GM12878 (cell line): ENCODE measurements around the gene TAF4. TPM values are rescaled to one million over a fixed set of nuclear protein-coding genes. Genes with fewer than 3 reads are reported as not detected.

ENCODE experiments used
- ATAC-seq: fragments of 200-7000 bp; cut with Tn5 transposase; 3 replicates; pipeline ENCODE4 v1.9.1; 2020; ENCODE audit warnings: mild to moderate bottlenecking, moderate library complexity
- BruUV-seq: library from RNA; stranded (reverse); fragments of 400-500 nt; replicated peaks from 2 replicates; lab custom pipeline; 2021; lab: Mats Ljungman, UMichigan
- CTCF ChIA-PET: fragments of 300-600 bp; sonication (Branson Sonifier 250); formaldehyde crosslinking; extraction: SDS; loops from one replicate; lab custom pipeline; 2021; ENCODE audit warnings: inconsistent platforms; lab: Yijun Ruan, JAX
- POLR2A ChIA-PET: fragments of 350-600 bp; formaldehyde crosslinking; extraction: SDS; loops from one replicate; lab custom pipeline; 2021; ENCODE audit warnings: inconsistent platforms; lab: Charles Lee
- RAD21 ChIA-PET: fragments of 300-600 bp; sonication (Branson Sonifier 250); formaldehyde crosslinking; loops from one replicate; lab custom pipeline; 2023; ENCODE audit warnings: antibody characterized with exemption; ENCODE audit not compliant: unreplicated experiment; lab: Charles Lee
- SMC1A ChIA-PET: fragments of 300-600 bp; sonication (Branson Sonifier 250); formaldehyde crosslinking; loops from one replicate; lab custom pipeline; 2023; ENCODE audit not compliant: unreplicated experiment, uncharacterized antibody; lab: Charles Lee
- DNase-seq: peaks from one replicate; pipeline ENCODE4 v3.0.0-alpha.2; 2011; ENCODE audit warnings: low read depth, low spot score
- FAIRE-seq: peaks from 3 replicates; lab custom pipeline; 2011; peaks lifted over from hg19 to GRCh38; lab: Jason Lieb, UNC
- H2AFZ ChIP-seq: 2 replicates; pipeline ENCODE4 v1.6.0; 2011; ENCODE audit warnings: low read depth, low read length, control low read depth; ENCODE audit not compliant: control insufficient read depth
- H3K27ac ChIP-seq: 2 replicates; pipeline ENCODE4 v1.5.1; 2011; ENCODE audit warnings: control low read depth; ENCODE audit not compliant: control insufficient read depth, insufficient read depth
- H3K27me3 ChIP-seq, 2 experiments: replicated peaks in 1 of 2; 2 replicates each; pipeline versions ENCODE4 v1.6.0 to v1.6.1; 2011; ENCODE audit warnings: low read length in 1 of 2; ENCODE audit not compliant: control insufficient read depth in 2 of 2, insufficient read depth in 2 of 2
- H3K36me3 ChIP-seq, 2 experiments: 2 replicates each; pipeline ENCODE4 v1.5.1; 2011; ENCODE audit warnings: low read length in 1 of 2; ENCODE audit not compliant: control insufficient read depth in 2 of 2, insufficient read depth in 2 of 2
- H3K4me1 ChIP-seq: 2 replicates; pipeline ENCODE4 v1.6.1; 2011; ENCODE audit warnings: mild to moderate bottlenecking, low read length, moderate library complexity, mixed read lengths; ENCODE audit not compliant: control insufficient read depth, insufficient read depth
- H3K4me2 ChIP-seq: 2 replicates; pipeline ENCODE4 v1.6.0; 2011; ENCODE audit warnings: control low read depth; ENCODE audit not compliant: control insufficient read depth, insufficient read depth
- H3K4me3 ChIP-seq: fragments of 200-600 bp; sonication (generic); 2 replicates; pipeline ENCODE4 v1.5.1; 2016
- H3K79me2 ChIP-seq: 2 replicates; pipeline ENCODE4 v1.6.0; 2011; ENCODE audit warnings: low read length; ENCODE audit not compliant: control insufficient read depth, insufficient read depth
- H3K9ac ChIP-seq: 2 replicates; pipeline ENCODE4 v1.8.0; 2011; ENCODE audit warnings: low read length, control low read depth, mixed read lengths; ENCODE audit not compliant: control insufficient read depth, insufficient read depth
- H3K9me3 ChIP-seq: replicated peaks from 3 replicates; pipeline ENCODE4 v1.5.1; 2011; ENCODE audit warnings: mild to moderate bottlenecking, low read length; ENCODE audit not compliant: control insufficient read depth, insufficient read depth
- H4K20me1 ChIP-seq: 2 replicates; pipeline ENCODE4 v1.6.0; 2011; ENCODE audit not compliant: control insufficient read depth, insufficient read depth
- BMI1 ChIP-seq: fragments of 450-650 bp; IDR thresholded peaks from 2 replicates; pipeline ENCODE4 v1.6.1; 2016; ENCODE audit warnings: mild to moderate bottlenecking, moderate library complexity, borderline replicate concordance
- CBFB ChIP-seq: IDR thresholded peaks from 2 replicates; pipeline ENCODE4 v1.6.1; 2016; ENCODE audit warnings: antibody characterized with exemption, low read depth
- CTCF ChIP-seq, 3 experiments: IDR thresholded peaks in 2 of 3; conservative IDR thresholded peaks in 1 of 3; 2 replicates each; pipeline ENCODE4 v1.5.1; 2011; ENCODE audit warnings: low read depth in 3 of 3, low read length in 3 of 3, mild to moderate bottlenecking in 3 of 3, control low read depth in 2 of 3, moderate library complexity in 2 of 3, inconsistent platforms in 1 of 3, mixed read lengths in 1 of 3; ENCODE audit not compliant: control insufficient read depth in 2 of 3, insufficient read depth in 1 of 3; ENCODE audit errors: extremely low read depth in 1 of 3
- ELK1 ChIP-seq: IDR thresholded peaks from 2 replicates; pipeline ENCODE4 v1.6.1; 2012; ENCODE audit warnings: low read depth, low read length, improper control_type of control experiment
- PKNOX1 ChIP-seq: fragments of 450-650 bp; IDR thresholded peaks from 2 replicates; pipeline ENCODE4 v1.6.1; 2016; ENCODE audit warnings: mild to moderate bottlenecking
- RB1 ChIP-seq: fragments of 450-650 bp; formaldehyde crosslinking; IDR thresholded peaks from 2 replicates; pipeline ENCODE4 v1.6.1; 2017; ENCODE audit warnings: mild to moderate bottlenecking, borderline replicate concordance
- RCOR1 ChIP-seq: conservative IDR thresholded peaks from 2 replicates; pipeline ENCODE4 v1.6.1; 2012; ENCODE audit warnings: low read depth, low read length, improper control_type of control experiment
- RELB ChIP-seq: fragments of 450-650 bp; IDR thresholded peaks from 2 replicates; pipeline ENCODE4 v1.6.1; 2017; ENCODE audit warnings: low read depth, mild to moderate bottlenecking, moderate library complexity
- RUNX3 ChIP-seq: IDR thresholded peaks from 2 replicates; pipeline ENCODE4 v1.6.1; 2012; ENCODE audit warnings: low read length, inconsistent platforms
- SMAD1 ChIP-seq: fragments of 450-650 bp; IDR thresholded peaks from 2 replicates; pipeline ENCODE4 v1.6.1; 2018; ENCODE audit warnings: mild to moderate bottlenecking, low read depth; ENCODE audit not compliant: partially characterized antibody
- STAT1 ChIP-seq: fragments of 450-650 bp; conservative IDR thresholded peaks from 2 replicates; pipeline ENCODE4 v1.6.1; 2014; ENCODE audit warnings: antibody characterized with exemption, mild to moderate bottlenecking
- WRNIP1 ChIP-seq: IDR thresholded peaks from 2 replicates; pipeline ENCODE4 v1.6.1; 2011; ENCODE audit warnings: low read depth, low read length, improper control_type of control experiment, borderline replicate concordance
- YBX1 ChIP-seq: fragments of 450-650 bp; IDR thresholded peaks from 2 replicates; pipeline ENCODE4 v1.6.1; 2016; ENCODE audit warnings: antibody characterized with exemption
- YY1 ChIP-seq: IDR thresholded peaks from 2 replicates; pipeline ENCODE4 v1.6.1; 2011; ENCODE audit warnings: low read depth, mild to moderate bottlenecking, low read length
- ZNF207 ChIP-seq: fragments of 450-650 bp; IDR thresholded peaks from 2 replicates; pipeline ENCODE4 v1.6.1; 2014; ENCODE audit warnings: antibody characterized with exemption, mild to moderate bottlenecking, borderline replicate concordance
- ZZZ3 ChIP-seq: IDR thresholded peaks from 2 replicates; pipeline ENCODE4 v1.6.1; 2011; ENCODE audit warnings: low read depth; ENCODE audit not compliant: control insufficient read depth, insufficient read length
- WGBS: methylation state at CpG from one replicate; pipeline ENCODE4 v1.1.6; 2016; ENCODE audit warnings: low lambda C conversion rate; ENCODE audit not compliant: insufficient replicate concordance, insufficient coverage; ENCODE audit errors: missing lambda C conversion rate; 5-methylcytosine and 5-hydroxymethylcytosine counted together
- in situ Hi-C: fragments of 300-500 bp; cut with MboI; formaldehyde crosslinking; loops from 9 replicates; pipeline ENCODE4 v1.14.3; 2018; ENCODE audit warnings: mixed read lengths
- intact Hi-C: fragments of 100-400 bp; cut with micrococcal nuclease; formaldehyde crosslinking; loops from one replicate; pipeline ENCODE4 v1.14.2; 2022; ENCODE audit not compliant: unreplicated experiment
- polyA plus RNA-seq, 11 experiments: library from polyadenylated mRNA; depleted of rRNA in 4 of 11; unstranded in 6 of 11; stranded (reverse) in 5 of 11; fragments of >200 nt; fragmentation: Nextera tagmentation in 4 of 11; fragmentation: Illumina TruSeq in 1 of 11; extraction: Ambion mirVana in 4 of 11; extraction: Trizol in 1 of 11; gene quantifications; 1 replicate in 1 of 11; 2 replicates in 10 of 11; pipeline versions ENCODE4 v1.2.1 to v1.2.3, GENCODE V29; 2011 to 2016; ENCODE audit warnings: inconsistent platforms in 2 of 11, missing spikeins in 2 of 11, low read depth in 1 of 11
- total RNA-seq, 4 experiments: library from RNA; depleted of rRNA in 3 of 4; stranded (reverse); fragments of >200 nt in 3 of 4; fragmentation: Illumina TruSeq in 1 of 4; extraction: Trizol in 1 of 4; gene quantifications; 2 replicates each; pipeline versions ENCODE4 v1.2.1 to v1.2.3, GENCODE V29; 2013 to 2021

TAF4 gene
- total and polyA plus RNA-seq, 10 of the 15 experiments (the other 5 are each of a cell fraction or from before 2014, with no cell fraction given) = 0.39 to 16.9 (median 3.4) TPM

GRCh38 chr20:62022575-62023139 is 43.0 kb downstream of the TAF4 start:
- peaks cover 21% of the 10 kb centered on the region for H3K79me2 ChIP-seq
- no peaks in the 10 kb centered on the region; the same call in 2 of the 3 replicates for H3K9me3 ChIP-seq
- CTCF ChIA-PET = interaction anchor here (0.7 kb wide), 1 partner anchor 134 kb away, joined by 3 read pairs; no protein-coding TSS in a partner anchor
- no peaks in the 10 kb centered on the region for H3K27me3 ChIP-seq
- no peaks in the 10 kb centered on the region for H4K20me1 ChIP-seq
- in situ Hi-C loops (loop anchor here (25.0 kb wide), 1 partner anchor 365 kb away; the partner anchor contains the start of gene RPS21), intact Hi-C loops (no loop called here)
- WGBS = 97% methylated on average over 14 of the region's 14 CpGs
- peaks cover 0 to 2% of the 10 kb centered on the region in 2 experiments; a peak in 2 of 4 replicates for H3K36me3 ChIP-seq
- TF ChIP-seq BMI1 (no peak), CBFB (no peak), YBX1 (no peak), RCOR1 (no peak), RB1 (no peak), STAT1 (no peak), ZNF207 (no peak), ZZZ3 (no peak), SMAD1 (no peak), RELB (no peak), YY1 (no peak), RUNX3 (no peak), WRNIP1 (no peak), ELK1 (no peak), CTCF (IDR thresholded peaks at IDR 0.05 in 2 of 3, conservative IDR thresholded peaks at IDR 0.05 in 1 of 3; ENCODE audit: control insufficient read depth in 2 of 3, extremely low read depth in 1 of 3, insufficient read depth in 1 of 3, low read depth in 3 of 3, low read length in 3 of 3) (no peak), PKNOX1 (no peak)
- SMC1A ChIA-PET = no interaction called here
- BruUV-seq = no TSS peak
- ATAC-seq = no peak
- no peak overlapping the region for H3K4me3 ChIP-seq
- no peak for DNase-seq
- no peak overlapping the region for H3K4me2 ChIP-seq
- no peak overlapping the region for H3K9ac ChIP-seq
- H3K4me1 ChIP-seq = peaks cover 20% of the 10 kb centered on the region
- POLR2A ChIA-PET = interaction anchor here (0.6 kb wide), 1 partner anchor 86 kb away, joined by 3 read pairs; no protein-coding TSS in a partner anchor
- H2AFZ ChIP-seq = no peak overlapping the region
- no peak for FAIRE-seq
- RAD21 ChIA-PET = no interaction called here
- no peak overlapping the region for H3K27ac ChIP-seq
